GM19238 (cell line): ENCODE measurements around the gene IKZF1.

Experiments
- DNase-seq: peaks from one replicate; pipeline ENCODE4 v3.0.0; 2011; ENCODE audit warnings: low spot score; ENCODE audit not compliant: insufficient read length

The IKZF1 gene

GRCh38 chr7:50282813-50283605 lies 21.5 kb upstream of the IKZF1 start:
- DNase-seq, result no peak

- DNase-seq, result no peak
Observed at GRCh38 chr7:50283731-50284130, 20.8 kb upstream of the IKZF1 start.

- no peak for DNase-seq
Observed at GRCh38 chr7:50284296-50284695, 20.2 kb upstream of the IKZF1 start.

GRCh38 chr7:50285269-50285668 lies 19.2 kb upstream of the IKZF1 start:
- DNase-seq, result no peak

- no peak for DNase-seq
Observed at GRCh38 chr7:50287129-50287528, 17.4 kb upstream of the IKZF1 start.

GRCh38 chr7:50292165-50292757 lies 12.3 kb upstream of the IKZF1 start:
- DNase-seq, result no peak

- DNase-seq, result no peak
Observed at GRCh38 chr7:50292763-50293162, 11.8 kb upstream of the IKZF1 start.

- no peak for DNase-seq
Observed at GRCh38 chr7:50293509-50294179, 10.9 kb upstream of the IKZF1 start.

GRCh38 chr7:50295133-50295532 lies 9.4 kb upstream of the IKZF1 start:
- DNase-seq, result no peak

- DNase-seq, result no peak
Observed at GRCh38 chr7:50296799-50297198, 7.7 kb upstream of the IKZF1 start.

GRCh38 chr7:50298811-50299562 lies 5.5 kb upstream of the IKZF1 start:
- no peak for DNase-seq

- DNase-seq, result no peak
Observed at GRCh38 chr7:50300336-50300735, 4.2 kb upstream of the IKZF1 start.

GRCh38 chr7:50302486-50303334 lies 1.8 kb upstream of the IKZF1 start:
- DNase-seq, result no peak

GRCh38 chr7:50303335-50304128 lies 984 bp upstream of the IKZF1 start:
- no peak for DNase-seq

- no peak for DNase-seq
Observed at GRCh38 chr7:50304911-50305582, 531 bp downstream of the IKZF1 start.

- DNase-seq, result no peak
Observed at GRCh38 chr7:50305583-50306493, 1.3 kb downstream of the IKZF1 start.

- DNase-seq, result no peak
Observed at GRCh38 chr7:50306494-50307367, 2.2 kb downstream of the IKZF1 start.
